ENCODE results near the gene OTOP2.
"Not testable (repeated sequence)": the region's sequence is repeated elsewhere in the genome, so short reads cannot be mapped to it uniquely, and the experiment has no call there.

Gene OTOP2

DNA sequence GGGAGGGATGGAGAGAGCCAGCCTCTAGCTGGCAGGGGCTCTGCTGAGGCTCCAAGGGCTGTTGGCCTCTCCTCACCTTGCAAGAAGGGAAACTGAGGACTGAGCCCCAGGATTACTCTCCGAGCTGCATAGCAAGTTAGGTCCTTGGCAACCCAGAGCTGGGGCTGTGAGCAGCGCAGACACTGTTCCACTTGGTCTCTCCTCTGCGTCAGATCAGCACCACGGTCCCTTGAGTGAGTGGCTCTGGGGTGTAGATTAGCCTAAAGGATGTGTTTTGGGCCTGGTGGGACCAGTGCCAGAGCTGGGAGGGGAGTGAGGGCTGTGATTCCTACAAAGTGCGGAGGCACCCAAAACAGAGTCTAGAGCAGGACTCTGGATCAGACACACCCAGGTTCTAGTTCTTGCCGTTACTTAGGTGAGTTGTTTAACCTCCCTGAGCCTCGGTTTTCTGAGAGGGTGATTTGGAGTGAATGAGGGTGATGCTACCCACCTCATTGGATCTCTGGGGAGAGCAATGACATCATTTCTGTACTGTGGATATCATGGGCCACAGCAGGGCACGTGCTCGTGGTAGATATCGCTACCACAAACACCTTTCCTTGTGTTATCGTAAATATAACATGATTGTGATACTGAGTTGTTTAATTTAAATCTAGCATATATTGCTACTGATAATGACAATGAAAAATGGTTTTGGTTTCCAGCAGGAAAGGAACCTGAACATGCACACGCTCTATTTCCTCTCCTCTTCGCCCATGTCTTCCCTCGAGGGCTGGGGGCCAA is 22.5 kb upstream of the OTOP2 start:
- no peak for DNase-seq

DNA sequence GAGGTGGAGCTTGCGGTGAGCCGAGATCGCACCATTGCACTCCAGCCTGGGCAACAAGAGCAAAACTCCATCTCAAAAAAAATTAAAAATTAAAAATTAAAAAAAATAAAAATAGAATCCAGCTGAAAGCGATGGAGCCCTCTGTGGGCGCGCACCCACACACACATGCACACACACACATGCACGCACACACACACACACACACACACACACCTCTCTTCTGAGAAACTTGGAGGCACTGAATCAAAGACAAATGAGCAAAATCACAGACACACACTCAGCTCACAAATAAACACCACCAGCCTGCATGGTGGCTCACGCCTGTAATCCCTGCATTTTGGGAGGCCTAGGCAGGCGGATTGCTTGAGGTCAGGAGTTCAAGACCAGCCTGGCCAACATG is 21.0 kb upstream of the OTOP2 start:
- no peak for DNase-seq

DNA sequence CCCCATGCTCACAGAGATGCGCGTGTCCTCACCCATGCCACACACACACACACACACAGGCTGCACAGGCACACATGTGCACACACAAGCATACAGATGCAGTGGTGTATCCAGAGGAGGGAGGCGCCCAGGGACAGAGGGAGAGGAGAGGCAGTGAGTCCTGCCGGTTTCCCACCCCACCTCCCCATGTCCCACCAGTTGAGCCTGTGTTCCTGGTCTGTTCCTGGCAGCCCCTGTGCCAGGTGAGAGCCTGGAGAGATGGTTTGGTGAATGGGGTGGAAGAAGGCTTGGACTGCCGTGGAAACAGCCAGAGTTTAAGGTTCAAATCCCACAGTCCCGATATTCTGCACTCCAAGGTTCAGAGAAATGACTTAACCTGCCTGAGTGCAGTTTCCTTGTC is 20.4 kb upstream of the OTOP2 start:
- DNase-seq: no peak

DNA sequence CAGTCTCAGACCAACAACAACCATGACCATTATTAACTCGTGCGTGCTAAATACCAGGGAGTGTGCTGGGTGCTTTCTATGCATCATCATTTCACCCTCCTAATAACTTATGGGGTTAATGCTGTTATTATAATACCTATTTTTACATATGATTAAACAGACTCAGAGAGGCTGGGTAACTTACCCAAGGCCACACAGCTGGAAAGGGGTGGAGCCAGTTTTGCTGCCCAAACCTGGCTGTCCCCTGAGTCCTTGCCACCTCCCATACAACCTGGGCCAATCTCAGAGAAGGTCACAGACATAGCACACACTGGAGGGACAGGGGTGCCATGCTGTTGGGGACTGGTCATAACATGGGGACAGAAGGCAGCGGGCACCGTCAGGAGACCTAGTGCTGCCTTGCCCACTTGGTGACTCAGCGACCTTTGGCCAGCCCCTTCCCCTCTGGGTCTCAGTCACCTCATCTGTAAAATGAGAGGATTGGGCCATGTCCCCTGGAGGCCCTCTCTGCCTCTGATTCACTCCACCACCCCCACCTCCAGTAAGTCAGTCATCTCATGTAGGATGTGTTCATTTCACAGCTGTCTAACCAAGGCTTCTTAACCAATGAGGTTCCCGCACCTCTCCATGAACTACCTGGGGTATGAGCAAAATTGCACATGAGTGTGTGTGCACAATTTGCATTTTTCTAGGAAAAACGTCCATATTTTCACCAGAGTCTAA is 19.2 kb upstream of the OTOP2 start:
- DNase-seq: no peak

DNA sequence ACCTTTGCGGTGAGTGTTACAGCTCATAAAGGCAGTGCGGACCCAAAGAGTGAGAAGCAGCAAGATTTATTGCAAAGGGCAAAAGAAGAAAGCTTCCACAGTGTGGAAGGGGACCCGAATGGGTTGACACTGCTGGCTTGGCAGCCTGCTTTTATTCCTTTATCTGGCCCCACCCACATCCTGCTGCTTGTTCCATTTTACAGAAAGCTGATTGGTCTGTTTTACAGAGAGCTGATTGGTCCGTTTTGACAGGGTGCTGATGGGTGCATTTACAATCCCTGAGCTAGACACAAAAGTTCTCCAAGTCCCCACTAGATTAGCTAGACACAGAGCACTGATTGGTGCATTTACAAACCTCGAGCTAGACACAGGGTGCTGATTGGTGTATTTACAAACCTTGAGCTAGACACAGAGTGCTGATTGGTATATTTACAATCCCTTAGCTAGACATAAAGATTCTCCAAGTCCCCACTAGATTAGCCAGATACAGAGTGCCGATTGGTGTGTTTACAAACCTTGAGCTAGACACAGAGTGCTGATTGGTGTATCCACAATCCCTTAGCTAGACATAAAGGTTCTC is 17.8 kb upstream of the OTOP2 start:
- DNase-seq: not testable (repeated sequence)

DNA sequence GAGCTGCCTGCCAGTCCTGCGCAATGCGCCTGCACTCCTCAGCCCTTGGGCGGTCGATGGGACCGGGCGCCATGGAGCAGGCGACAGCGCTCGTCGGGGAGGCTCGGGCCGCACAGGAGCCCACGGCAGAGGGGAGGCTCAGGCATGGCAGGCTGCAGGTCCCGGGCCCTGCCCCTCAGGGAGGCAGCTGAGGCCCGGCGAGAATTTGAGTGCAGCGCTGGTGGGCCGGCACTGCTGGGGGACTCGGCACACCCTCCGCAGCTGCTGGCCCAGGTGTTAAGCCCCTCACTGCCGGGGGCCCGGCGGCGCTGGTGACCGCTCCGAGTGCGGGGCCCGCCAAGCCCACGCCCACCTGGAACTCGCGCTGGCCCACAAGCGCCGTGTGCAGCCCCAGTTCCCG is 17.1 kb upstream of the OTOP2 start:
- no peak for DNase-seq

DNA sequence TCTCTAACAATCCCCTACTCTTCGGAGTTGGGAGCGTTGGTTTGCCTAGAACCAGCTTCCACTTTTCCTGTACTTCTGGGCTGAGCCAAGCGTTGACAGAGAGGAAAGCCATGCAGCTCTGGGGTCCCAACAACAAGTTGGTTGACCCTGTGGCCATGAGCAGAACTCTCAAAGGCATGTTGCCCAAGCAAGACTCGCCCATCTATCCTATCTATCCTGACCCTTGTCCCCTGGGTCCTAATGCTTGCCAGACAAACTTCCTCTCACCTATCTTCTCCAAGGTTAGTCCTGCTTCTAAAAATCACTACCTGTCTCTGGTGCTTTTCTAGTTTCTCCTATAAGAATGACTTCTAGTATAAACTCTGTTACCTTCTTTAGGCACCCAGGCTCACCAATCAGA is 15.0 kb upstream of the OTOP2 start:
- DNase-seq: not testable (repeated sequence)

DNA sequence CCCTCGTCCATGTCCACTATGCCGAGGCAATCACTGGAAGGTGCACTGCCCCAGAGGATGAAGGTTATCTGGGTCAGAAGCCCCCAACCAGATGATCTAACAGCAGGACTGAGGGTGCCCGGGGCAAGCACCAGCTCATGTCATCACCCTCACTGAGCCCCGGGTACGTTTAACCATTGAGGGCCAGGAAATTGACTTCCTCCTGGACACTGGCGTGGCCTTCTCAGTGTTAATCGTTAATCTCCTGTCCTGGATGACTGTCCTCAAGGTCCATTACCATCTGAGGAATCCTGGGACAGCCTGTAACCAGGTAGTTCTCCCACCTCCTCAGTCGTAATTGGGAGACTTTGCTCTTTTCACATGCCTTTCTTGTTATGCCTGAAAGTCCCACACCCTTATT is 12.7 kb upstream of the OTOP2 start:
- not testable (repeated sequence) for DNase-seq

DNA sequence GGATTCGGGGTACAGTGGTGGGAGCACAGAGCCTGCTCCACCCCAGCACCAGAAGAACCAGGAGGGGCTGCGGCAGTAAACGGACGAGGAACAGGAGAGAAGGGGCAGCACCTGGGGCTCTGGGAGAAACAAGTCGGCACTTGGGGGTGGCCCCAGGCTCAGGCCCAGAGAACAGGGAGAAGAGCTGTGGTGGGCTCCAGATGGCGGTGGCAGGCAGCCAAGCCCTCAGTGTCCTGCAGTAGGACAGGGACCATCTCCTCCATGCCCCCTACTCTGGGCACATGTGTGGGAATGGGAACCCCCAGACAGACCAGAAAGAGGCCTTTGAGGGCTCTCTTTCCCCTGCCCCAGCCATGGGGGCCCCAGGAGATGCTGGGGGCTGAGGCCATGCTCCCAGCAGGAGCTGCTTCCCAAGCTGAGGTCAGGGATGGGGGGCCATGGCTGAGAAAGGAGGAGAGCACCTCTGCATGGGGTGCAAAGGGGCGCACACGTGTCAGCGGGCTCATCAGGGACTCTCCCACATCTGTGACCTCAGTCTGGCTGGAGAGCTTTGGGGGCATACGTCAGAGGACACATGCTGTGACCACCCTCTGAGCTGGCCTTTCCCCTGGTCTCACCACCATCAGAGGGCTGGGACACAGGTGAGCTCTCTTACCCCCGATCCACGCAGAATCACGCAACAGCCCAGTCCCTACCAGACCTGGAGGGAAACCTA is 7.8 kb upstream of the OTOP2 start:
- DNase-seq: no peak

DNA sequence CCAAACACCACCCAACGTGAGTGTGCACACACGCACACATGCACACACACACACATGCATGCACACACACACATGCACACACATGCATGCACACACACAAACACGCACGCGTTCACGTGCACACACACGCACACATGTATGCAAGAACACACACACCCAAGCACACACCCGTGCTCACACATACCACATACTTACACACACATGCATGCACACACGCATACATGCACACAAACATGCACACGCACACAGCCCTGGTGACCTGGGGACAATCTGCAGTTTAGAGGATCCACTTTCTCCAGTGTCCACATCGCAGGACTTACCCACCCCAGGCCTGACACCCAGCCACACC is 7.2 kb upstream of the OTOP2 start:
- no peak for DNase-seq

DNA sequence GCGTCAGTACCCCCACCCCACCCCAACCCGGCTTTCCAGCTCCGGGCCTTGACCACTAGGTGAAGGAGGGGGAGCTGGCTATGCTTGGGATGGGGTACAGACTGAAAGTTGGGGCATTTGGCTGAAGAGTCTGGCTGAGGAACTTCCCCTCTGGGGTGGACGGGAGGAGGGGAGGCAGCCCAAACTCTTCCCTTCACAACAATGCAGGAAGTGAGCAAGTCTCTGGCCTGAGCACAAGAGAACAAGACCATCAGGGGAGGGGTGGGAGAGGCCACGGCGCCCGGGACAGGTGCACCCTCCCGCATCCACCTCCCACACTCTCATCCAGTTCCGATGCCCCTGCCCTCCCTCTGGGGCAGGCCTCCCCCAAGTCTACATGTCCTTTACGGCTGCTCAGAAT is 6.6 kb upstream of the OTOP2 start:
- DNase-seq: no peak

DNA sequence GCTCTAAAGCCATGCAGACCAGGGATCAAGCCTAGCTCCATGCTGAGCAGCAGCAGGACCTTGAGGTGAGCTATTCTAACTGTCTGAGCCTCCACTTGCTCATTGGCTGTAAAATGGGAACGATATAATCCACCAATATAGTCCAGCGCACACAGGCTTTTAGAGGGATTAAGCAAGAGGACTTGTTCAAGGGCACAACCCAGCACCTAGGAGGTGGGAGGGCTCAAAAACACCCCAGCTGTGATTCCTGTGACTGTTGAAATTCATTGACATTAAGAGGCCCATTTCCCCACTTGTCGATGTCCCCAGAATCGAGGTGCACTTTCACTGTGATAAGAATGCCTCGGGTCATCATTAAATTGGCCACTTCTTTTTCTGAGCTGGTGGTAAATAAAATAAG is 5.2 kb upstream of the OTOP2 start:
- no peak for DNase-seq

DNA sequence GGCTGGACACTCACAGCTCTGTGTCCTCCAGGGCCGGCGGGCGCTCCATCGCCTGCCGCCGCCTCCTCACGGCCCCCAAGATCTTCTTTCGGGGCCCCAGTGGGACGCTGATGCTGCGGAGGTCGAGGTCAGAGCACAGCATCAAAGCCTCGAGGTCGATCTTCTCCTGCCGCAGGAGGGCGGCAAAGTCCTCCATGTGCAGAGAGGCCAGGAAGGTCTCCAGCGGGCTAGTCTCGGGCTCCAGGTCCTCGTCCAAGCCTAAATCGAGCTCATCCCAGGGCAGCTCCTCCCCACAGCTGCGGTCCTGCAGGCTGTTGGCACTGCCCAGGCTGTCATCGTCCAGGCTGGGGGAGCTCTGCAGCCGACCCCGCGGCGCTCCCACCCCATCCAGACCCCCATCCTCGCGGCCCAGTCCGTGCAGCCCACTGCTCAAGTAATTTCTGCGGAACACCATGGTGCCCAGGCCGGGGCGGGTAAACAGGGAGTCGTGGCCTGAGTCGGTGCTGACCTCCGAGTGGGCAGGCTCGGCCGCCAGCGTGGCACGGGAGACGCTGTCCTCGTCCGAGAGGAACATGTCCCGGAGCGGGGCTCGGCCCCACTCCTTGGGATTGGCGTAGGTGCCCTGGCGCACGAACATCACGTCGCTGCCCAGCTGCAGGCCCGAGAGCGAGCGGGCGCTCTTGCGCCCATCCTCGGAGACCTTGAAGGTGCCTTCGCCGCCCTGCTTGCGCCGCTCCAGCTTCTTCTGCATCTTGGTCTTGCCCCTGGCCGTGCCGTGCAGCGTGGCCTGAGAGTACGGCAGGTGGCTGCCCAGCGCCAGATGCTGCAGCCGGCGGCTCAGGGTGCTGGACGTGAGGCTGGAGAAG is 4.4 kb upstream of the OTOP2 start:
- DNase-seq: no peak

DNA sequence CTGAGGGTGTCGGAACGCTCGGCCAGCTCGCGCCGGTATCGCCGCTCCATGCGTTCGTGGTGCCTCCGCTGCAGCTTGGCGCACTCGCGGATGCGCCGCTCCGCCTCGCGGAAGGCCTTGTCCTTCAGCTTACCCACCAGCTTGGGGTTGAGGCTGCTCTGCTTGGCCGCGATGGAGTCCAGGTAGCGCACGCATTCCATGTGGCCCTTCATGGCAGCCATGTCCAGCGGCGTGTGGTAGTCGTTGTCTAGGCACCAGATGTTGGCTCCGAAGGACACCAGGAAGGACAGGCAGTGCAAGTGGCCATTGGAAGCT is 3.8 kb upstream of the OTOP2 start:
- DNase-seq: no peak

DNA sequence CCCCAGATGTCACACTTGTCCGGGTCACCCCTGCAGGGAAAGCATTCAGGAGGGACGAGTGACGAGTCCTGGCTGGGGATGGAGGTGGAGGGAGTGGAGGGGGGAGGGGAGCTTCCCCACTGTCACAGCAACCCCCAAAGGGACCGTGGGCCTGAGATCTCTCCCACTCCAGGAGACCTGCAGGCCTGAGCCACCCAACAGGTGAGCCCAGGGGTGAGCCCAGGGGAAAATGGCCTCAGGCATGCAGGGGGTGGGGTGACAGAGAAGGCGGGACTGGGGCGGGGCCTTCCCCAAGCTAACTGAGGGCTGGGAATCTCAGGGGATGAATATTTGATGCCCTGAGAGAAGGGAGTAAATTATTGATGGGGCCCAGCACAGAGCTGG is 3.4 kb upstream of the OTOP2 start:
- no peak for DNase-seq

DNA sequence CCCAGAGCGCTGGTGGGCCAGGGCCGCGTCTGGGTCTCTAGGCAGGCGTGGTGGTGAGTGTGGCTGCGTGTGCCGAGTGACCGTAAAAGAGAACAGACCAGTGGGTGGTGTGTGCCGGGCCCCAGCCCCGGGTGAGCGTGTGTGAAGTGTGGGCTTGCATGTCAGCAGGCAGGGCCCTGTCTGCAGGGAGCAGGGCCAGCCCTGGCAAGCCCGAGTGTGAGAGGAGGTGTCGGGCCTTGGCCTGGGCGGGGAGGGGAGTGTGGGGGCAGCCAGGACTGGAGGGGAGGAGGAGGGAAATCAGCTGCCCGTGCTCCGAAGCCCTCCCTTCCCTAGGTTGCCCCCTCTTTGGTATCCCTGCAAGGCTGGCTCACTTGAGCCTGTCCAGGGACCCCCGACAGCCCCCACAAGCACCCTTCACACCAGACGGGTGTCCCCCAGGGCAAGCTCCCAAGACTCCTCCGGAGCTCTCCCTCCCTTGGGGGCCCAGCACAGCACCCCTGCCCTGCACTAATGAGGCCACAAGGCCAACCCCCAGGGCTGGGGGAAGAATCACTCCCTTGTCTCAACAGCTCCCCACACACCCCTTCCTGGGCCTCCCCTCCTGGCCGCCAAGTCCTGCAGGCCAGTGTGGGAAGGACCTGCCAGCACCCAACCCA is 2.9 kb upstream of the OTOP2 start:
- DNase-seq: peak; percentile 35

DNA sequence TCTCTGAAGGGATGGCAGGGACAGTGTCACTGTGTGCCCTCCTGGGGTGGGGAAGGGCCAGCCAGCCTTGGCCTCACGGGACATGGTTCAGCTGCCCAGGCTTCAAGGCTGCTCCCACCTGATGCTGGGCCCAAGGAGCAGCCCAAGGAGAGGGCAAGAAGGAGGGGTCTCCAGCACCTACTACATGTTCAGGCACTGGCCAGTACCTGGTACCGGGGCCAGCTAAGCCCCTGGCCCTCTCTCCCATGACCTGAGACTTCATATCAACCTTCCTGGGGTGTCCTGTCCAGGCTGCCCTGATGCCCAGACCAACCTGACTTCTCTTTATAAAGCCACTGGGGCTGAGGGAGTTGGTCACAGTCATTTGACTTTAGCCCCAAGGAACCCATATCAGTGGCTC is 2.3 kb upstream of the OTOP2 start:
- no peak for DNase-seq

DNA sequence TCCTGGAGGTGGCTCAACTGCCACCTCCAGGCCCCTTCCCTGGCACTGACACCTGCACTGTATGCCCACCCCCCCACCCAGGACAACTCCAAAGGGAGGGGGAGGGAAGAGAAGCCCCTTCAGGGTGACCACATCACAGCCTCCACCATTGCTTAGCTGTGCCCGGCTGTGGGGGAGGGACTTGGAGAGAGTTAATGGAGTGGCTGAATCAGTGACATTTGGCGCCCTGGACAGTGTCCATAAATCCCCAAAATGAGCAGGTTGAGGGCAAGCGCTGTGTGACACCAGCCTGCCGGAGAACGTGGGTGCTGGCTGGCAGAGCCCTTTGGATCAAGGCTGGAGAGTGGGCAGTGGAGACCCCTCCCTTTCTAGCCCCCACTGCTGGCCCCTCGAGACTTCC is 1.9 kb upstream of the OTOP2 start:
- DNase-seq: no peak

DNA sequence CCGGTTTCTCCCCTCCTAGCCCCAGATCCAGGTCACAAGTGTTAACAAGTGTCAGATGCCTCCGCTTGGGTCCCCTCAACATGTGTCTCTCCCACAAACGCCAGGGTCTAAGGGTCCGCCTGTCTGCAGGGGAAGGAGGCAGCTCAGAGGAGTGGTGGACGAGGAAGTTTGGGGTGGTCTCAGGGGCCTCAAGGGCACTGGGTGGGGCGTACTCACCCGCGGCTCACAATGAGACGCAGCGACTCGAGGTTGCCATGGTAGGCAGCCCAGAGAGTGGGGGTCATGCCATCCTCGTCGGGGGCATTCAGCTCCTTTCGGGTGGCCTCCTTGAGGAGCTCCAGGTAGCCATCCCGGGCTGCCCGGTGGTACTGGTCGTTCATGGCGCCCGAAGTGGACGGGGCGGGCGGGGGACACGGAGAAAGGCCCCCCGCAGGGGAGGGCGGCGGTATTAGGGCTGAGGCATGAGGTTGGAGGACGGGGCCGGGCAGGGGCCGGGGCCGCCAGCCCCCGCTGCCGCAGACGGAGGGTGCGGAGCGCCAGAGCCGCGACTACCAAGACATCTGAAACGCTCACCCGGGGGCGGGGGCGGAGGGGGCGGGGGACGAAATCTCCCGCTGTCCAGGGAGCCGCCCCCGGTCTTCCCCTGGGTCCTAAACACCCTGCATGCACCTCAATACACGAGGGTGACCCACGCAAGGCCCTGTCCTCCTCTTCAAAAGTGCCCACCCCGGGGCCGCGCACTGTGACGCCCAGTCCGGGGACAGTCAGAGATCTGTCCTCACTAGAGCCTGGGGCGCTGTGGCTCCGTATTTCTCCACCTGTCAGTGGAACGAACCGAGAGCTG is 1.2 kb upstream of the OTOP2 start, which contains the start of gene USH1G:
Gene USH1G (minus strand): TSS at position 562 of the 844 bp plus-strand sequence. CDS start 182 bp downstream, at position 380.
- DNase-seq: no peak

DNA sequence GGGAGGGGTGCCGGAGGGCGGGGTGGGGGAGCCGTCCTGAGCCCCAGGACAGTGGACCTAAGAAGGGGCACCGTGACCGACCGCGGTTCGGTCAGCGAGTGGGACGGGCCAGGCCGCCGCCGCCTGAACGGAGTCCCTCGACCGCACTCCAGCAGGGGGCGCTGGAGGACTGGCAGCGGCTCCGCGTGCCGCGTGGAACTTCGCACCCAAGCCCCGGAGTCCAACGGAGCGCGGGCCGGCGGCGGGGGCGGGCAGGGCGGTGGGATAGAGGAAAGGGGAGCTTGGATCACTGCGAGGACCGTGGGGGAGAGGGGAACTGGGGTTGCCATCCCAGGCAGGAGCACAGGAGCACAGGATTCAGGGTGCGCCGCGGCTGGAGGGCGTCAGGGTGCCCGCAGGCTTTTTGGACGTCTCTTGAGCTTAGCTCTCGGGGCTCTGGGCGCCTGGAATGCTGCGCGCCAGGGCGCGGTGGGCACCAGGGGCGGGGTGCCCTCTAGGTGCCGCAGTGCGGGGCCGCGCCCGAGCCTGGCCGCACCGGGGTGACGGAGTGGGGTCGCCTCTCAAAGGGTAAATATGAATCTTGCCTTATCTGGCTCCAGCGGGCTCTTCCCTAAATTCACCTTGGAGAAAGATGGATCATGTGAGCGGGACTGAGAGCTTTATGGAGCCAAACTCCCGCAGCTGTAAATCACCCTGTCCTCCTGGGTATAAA is 379 bp upstream of the OTOP2 start:
- DNase-seq: peak; percentile 34

DNA sequence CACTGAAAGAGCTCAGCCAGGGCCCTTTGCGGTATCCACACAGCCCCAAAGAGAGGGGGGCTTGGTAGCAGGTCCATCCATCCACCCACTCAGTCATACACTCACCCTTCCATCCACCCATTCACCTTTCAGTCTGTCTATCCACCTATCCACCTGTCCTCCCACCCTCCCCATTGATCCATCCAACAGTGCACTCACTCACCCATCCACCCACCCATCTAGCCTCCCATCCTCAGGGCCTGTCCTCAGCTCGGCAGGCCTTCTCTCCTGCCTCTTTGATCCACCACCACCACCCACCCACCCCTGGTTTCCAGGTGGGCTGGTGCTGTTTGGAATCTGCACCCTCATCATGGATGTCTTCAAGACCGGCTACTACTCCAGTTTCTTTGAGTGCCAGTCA is 1.2 kb downstream of the OTOP2 start:
- no peak for DNase-seq

Measured in NCI-H526 treated with DMSO at 0.1 percent for 48 hours (cell line).